HS-27A (cell line): ENCODE data around the gene CYB561D2.

Experiments
- DNase-seq: peaks from one replicate; pipeline ENCODE4 v3.0.0-alpha.2; 2012; ENCODE audit warnings: low read depth, missing footprints

Gene CYB561D2

GRCh38 chr3:50341996-50342650 lies 8.5 kb upstream of the CYB561D2 start:
- no peak for DNase-seq

- DNase-seq: no peak
Observed at GRCh38 chr3:50342813-50343633, 7.6 kb upstream of the CYB561D2 start.

- DNase-seq: no peak
Observed at GRCh38 chr3:50345008-50345407, 5.7 kb upstream of the CYB561D2 start.

- DNase-seq: no peak
Observed at GRCh38 chr3:50345586-50346234, 5.0 kb upstream of the CYB561D2 start, which contains the start of gene ZMYND10. Gene ZMYND10 (minus strand): TSS chr3:50345732. CDS start chr3:50345579, 153 bp downstream.

GRCh38 chr3:50347187-50347813 lies 3.4 kb upstream of the CYB561D2 start:
- DNase-seq: peak; percentile 59

GRCh38 chr3:50350213-50350526 lies 492 bp upstream of the CYB561D2 start:
- no peak for DNase-seq

- no peak for DNase-seq
Observed at GRCh38 chr3:50351323-50351697, 648 bp downstream of the CYB561D2 start.

GRCh38 chr3:50352781-50353180 lies 2.1 kb downstream of the CYB561D2 start:
- DNase-seq: no peak

- no peak for DNase-seq
Observed at GRCh38 chr3:50353245-50354004, 2.8 kb downstream of the CYB561D2 start.

GRCh38 chr3:50354186-50354764 lies 3.6 kb downstream of the CYB561D2 start:
- DNase-seq: no peak

- no peak for DNase-seq
Observed at GRCh38 chr3:50354850-50355249, 4.2 kb downstream of the CYB561D2 start.

GRCh38 chr3:50355829-50356552 lies 5.3 kb downstream of the CYB561D2 start:
- no peak for DNase-seq

GRCh38 chr3:50356553-50356952 lies 5.9 kb downstream of the CYB561D2 start:
- DNase-seq: no peak

- DNase-seq: no peak
Observed at GRCh38 chr3:50357481-50357880, 6.8 kb downstream of the CYB561D2 start.

- DNase-seq: no peak
Observed at GRCh38 chr3:50358355-50358910, 7.8 kb downstream of the CYB561D2 start.

- peak; percentile 96 for DNase-seq
Observed at GRCh38 chr3:50358911-50359759, 8.5 kb downstream of the CYB561D2 start, which contains the start of gene TMEM115. Gene TMEM115 (minus strand): TSS chr3:50359521. CDS start chr3:50359063, 458 bp downstream.

- no peak for DNase-seq
Observed at GRCh38 chr3:50359760-50360110, 9.1 kb downstream of the CYB561D2 start.

- no peak for DNase-seq
Observed at GRCh38 chr3:50364573-50365079, 14.0 kb downstream of the CYB561D2 start.
